ENCODE measurements around the gene CXorf49B.
"Not testable (repeated sequence)": the region's sequence is repeated elsewhere in the genome, so short reads cannot be mapped to it uniquely, and the experiment has no call there.

Gene CXorf49B

GRCh38 chrX:71778322-71778721, 15.2 kb downstream of the CXorf49B start:
- not testable (repeated sequence) for H3K9me3 ChIP-seq (ENCODE audit: control insufficient read depth, low read length); H3K4me1 ChIP-seq (ENCODE audit: control insufficient read depth, insufficient read depth, low read length, poor library complexity, severe bottlenecking); H3K4me3 ChIP-seq (ENCODE audit: extremely low read depth, insufficient read depth, low read length, poor library complexity, severe bottlenecking); H3K27ac ChIP-seq (ENCODE audit: low read depth, low read length, severe bottlenecking); H3K36me3 ChIP-seq (ENCODE audit: control insufficient read depth, insufficient read depth, low read length)
- WGBS, 2 experiments (ENCODE audit: insufficient coverage in 2 of 2): no CpG with 5 or more reads among the region's 12 CpGs

GRCh38 chrX:71782225-71782949, 19.2 kb downstream of the CXorf49B start:
- H3K27ac ChIP-seq (ENCODE audit: low read depth, low read length, severe bottlenecking); H3K9me3 ChIP-seq (ENCODE audit: control insufficient read depth, low read length): not testable (repeated sequence)
- WGBS, 2 experiments (ENCODE audit: insufficient coverage in 2 of 2): no CpG with 5 or more reads among the region's 10 CpGs

GRCh38 chrX:71782950-71783299, 19.8 kb downstream of the CXorf49B start:
- H3K4me1 ChIP-seq (ENCODE audit: control insufficient read depth, insufficient read depth, low read length, poor library complexity, severe bottlenecking); H3K27ac ChIP-seq (ENCODE audit: low read depth, low read length, severe bottlenecking); H3K4me3 ChIP-seq (ENCODE audit: extremely low read depth, insufficient read depth, low read length, poor library complexity, severe bottlenecking); H3K9me3 ChIP-seq (ENCODE audit: control insufficient read depth, low read length); H3K36me3 ChIP-seq (ENCODE audit: control insufficient read depth, insufficient read depth, low read length): not testable (repeated sequence)
- no CpG with 5 or more reads among the region's 7 CpGs for WGBS, 2 experiments (ENCODE audit: insufficient coverage in 2 of 2)

More at GRCh38 chrX:71782225-71782949, 19.2 kb downstream of the CXorf49B start:
- H3K36me3 ChIP-seq (ENCODE audit: control insufficient read depth, insufficient read depth, low read length); H3K4me3 ChIP-seq (ENCODE audit: extremely low read depth, insufficient read depth, low read length, poor library complexity, severe bottlenecking); H3K4me1 ChIP-seq (ENCODE audit: control insufficient read depth, insufficient read depth, low read length, poor library complexity, severe bottlenecking): not testable (repeated sequence)

- H3K36me3 ChIP-seq (ENCODE audit: control insufficient read depth, insufficient read depth, low read length); H3K4me1 ChIP-seq (ENCODE audit: control insufficient read depth, insufficient read depth, low read length, poor library complexity, severe bottlenecking); H3K9me3 ChIP-seq (ENCODE audit: control insufficient read depth, low read length); H3K27ac ChIP-seq (ENCODE audit: low read depth, low read length, severe bottlenecking); H3K4me3 ChIP-seq (ENCODE audit: extremely low read depth, insufficient read depth, low read length, poor library complexity, severe bottlenecking): not testable (repeated sequence)
- no CpG with 5 or more reads among the region's 20 CpGs for WGBS, 2 experiments (ENCODE audit: insufficient coverage in 2 of 2)
These were observed 20.6 kb downstream of the CXorf49B start for GRCh38 chrX:71783569-71784347.

- H3K36me3 ChIP-seq (ENCODE audit: control insufficient read depth, insufficient read depth, low read length); H3K4me1 ChIP-seq (ENCODE audit: control insufficient read depth, insufficient read depth, low read length, poor library complexity, severe bottlenecking); H3K27ac ChIP-seq (ENCODE audit: low read depth, low read length, severe bottlenecking); H3K4me3 ChIP-seq (ENCODE audit: extremely low read depth, insufficient read depth, low read length, poor library complexity, severe bottlenecking); H3K9me3 ChIP-seq (ENCODE audit: control insufficient read depth, low read length): not testable (repeated sequence)
- no CpG with 5 or more reads among the region's 15 CpGs for whole genome bisulfite sequencing, 2 experiments (ENCODE audit: insufficient coverage in 2 of 2)
These were observed 21.3 kb downstream of the CXorf49B start for GRCh38 chrX:71784348-71784983.

- H3K4me1 ChIP-seq (ENCODE audit: control insufficient read depth, insufficient read depth, low read length, poor library complexity, severe bottlenecking); H3K27ac ChIP-seq (ENCODE audit: low read depth, low read length, severe bottlenecking); H3K4me3 ChIP-seq (ENCODE audit: extremely low read depth, insufficient read depth, low read length, poor library complexity, severe bottlenecking); H3K36me3 ChIP-seq (ENCODE audit: control insufficient read depth, insufficient read depth, low read length); H3K9me3 ChIP-seq (ENCODE audit: control insufficient read depth, low read length): not testable (repeated sequence)
- WGBS, 2 experiments (ENCODE audit: insufficient coverage in 2 of 2): 100% methylated on average over 2 of the region's 5 CpGs; no CpG with 5 or more reads in 1 of the 2 experiments
These were observed 43.3 kb downstream of the CXorf49B start for GRCh38 chrX:71806450-71806849.

- no peaks in the 10 kb centered on the region for H3K36me3 ChIP-seq (ENCODE audit: control insufficient read depth, insufficient read depth, low read length)
- H3K9me3 ChIP-seq (ENCODE audit: control insufficient read depth, low read length): no peaks in the 10 kb centered on the region
- H3K4me1 ChIP-seq (ENCODE audit: control insufficient read depth, insufficient read depth, low read length, poor library complexity, severe bottlenecking): no peaks in the 10 kb centered on the region
- 100% methylated on average over 1 of the region's 10 CpGs; no CpG with 5 or more reads in 1 of the 2 experiments for WGBS, 2 experiments (ENCODE audit: insufficient coverage in 2 of 2)
- H3K27ac ChIP-seq (ENCODE audit: low read depth, low read length, severe bottlenecking): no peak overlapping the region
- H3K4me3 ChIP-seq (ENCODE audit: extremely low read depth, insufficient read depth, low read length, poor library complexity, severe bottlenecking): no peak overlapping the region
These were observed 46.7 kb downstream of the CXorf49B start for GRCh38 chrX:71809886-71810285.

- no peak overlapping the region for H3K27ac ChIP-seq (ENCODE audit: low read depth, low read length, severe bottlenecking)
- H3K4me1 ChIP-seq (ENCODE audit: control insufficient read depth, insufficient read depth, low read length, poor library complexity, severe bottlenecking): no peaks in the 10 kb centered on the region
- 97 to 100% methylated on average over 1 to 9 of the region's 25 CpGs for WGBS, 2 experiments (ENCODE audit: insufficient coverage in 2 of 2)
- H3K4me3 ChIP-seq (ENCODE audit: extremely low read depth, insufficient read depth, low read length, poor library complexity, severe bottlenecking): no peak overlapping the region
- no peaks in the 10 kb centered on the region for H3K9me3 ChIP-seq (ENCODE audit: control insufficient read depth, low read length)
- no peaks in the 10 kb centered on the region for H3K36me3 ChIP-seq (ENCODE audit: control insufficient read depth, insufficient read depth, low read length)
These were observed 51.2 kb downstream of the CXorf49B start for GRCh38 chrX:71814123-71814912.

- Histone ChIP-seq H3K4me3 (ENCODE audit: extremely low read depth, insufficient read depth, low read length, poor library complexity, severe bottlenecking) (no peak overlapping the region), H3K4me1 (ENCODE audit: control insufficient read depth, insufficient read depth, low read length, poor library complexity, severe bottlenecking) (no peaks in the 10 kb centered on the region), H3K36me3 (ENCODE audit: control insufficient read depth, insufficient read depth, low read length) (no peaks in the 10 kb centered on the region), H3K9me3 (ENCODE audit: control insufficient read depth, low read length) (no peaks in the 10 kb centered on the region), H3K27ac (ENCODE audit: low read depth, low read length, severe bottlenecking) (no peak overlapping the region)
- WGBS, 2 experiments (ENCODE audit: insufficient coverage in 2 of 2): 94 to 100% methylated on average over 2 to 6 of the region's 14 CpGs
These were observed 52.2 kb downstream of the CXorf49B start for GRCh38 chrX:71815121-71815905.

GRCh38 chrX:71815906-71816156, 52.7 kb downstream of the CXorf49B start:
- 86% methylated on average over 1 of the region's 2 CpGs; no CpG with 5 or more reads in 1 of the 2 experiments for WGBS, 2 experiments (ENCODE audit: insufficient coverage in 2 of 2)
- Histone ChIP-seq H3K27ac (ENCODE audit: low read depth, low read length, severe bottlenecking) (no peak overlapping the region), H3K36me3 (ENCODE audit: control insufficient read depth, insufficient read depth, low read length) (no peaks in the 10 kb centered on the region), H3K9me3 (ENCODE audit: control insufficient read depth, low read length) (no peaks in the 10 kb centered on the region), H3K4me1 (ENCODE audit: control insufficient read depth, insufficient read depth, low read length, poor library complexity, severe bottlenecking) (no peaks in the 10 kb centered on the region), H3K4me3 (ENCODE audit: extremely low read depth, insufficient read depth, low read length, poor library complexity, severe bottlenecking) (no peak overlapping the region)

All from mesodermal cell (in vitro differentiated cells).